IMR-90 (cell line): ENCODE measurements around the gene PRKAG1. TPM values are rescaled to one million over a fixed set of nuclear protein-coding genes. Genes with fewer than 3 reads are reported as not detected.

Experiments used
- ATAC-seq: fragments of 200-7000 bp; cut with Tn5 transposase; 2 replicates; pipeline ENCODE4 v1.9.1; 2020; ENCODE audit warnings: low read depth, mild to moderate bottlenecking, moderate library complexity
- BruUV-seq: library from RNA; stranded (reverse); fragments of 400-500 nt; replicated peaks from 2 replicates; lab custom pipeline; 2021; lab: Mats Ljungman, UMichigan
- CTCF ChIA-PET: fragments of 300-600 bp; formaldehyde crosslinking; extraction: SDS; loops from one replicate; lab custom pipeline; 2021; ENCODE audit warnings: antibody characterized with exemption; lab: Yijun Ruan, JAX
- POLR2A ChIA-PET: fragments of 300-600 bp; sonication (Branson Sonifier 250); formaldehyde crosslinking; loops from one replicate; lab custom pipeline; 2022; ENCODE audit warnings: antibody characterized with exemption; ENCODE audit not compliant: unreplicated experiment; lab: Charles Lee
- DNase-seq: peaks from one replicate; pipeline ENCODE4 v3.0.0; 2013
- H2AFZ ChIP-seq: replicated peaks from 2 replicates; pipeline ENCODE3; 2013; ENCODE audit warnings: low read length, mild to moderate bottlenecking; ENCODE audit not compliant: poor library complexity
- H2AK5ac ChIP-seq: 2 replicates; pipeline ENCODE4 v1.6.1; 2013; ENCODE audit warnings: low read depth, low read length, inconsistent platforms
- H2AK9ac ChIP-seq: replicated peaks from 2 replicates; pipeline ENCODE3; 2013; ENCODE audit warnings: mild to moderate bottlenecking, low read depth, low read length, moderate library complexity; ENCODE audit not compliant: poor library complexity
- H2BK120ac ChIP-seq: 2 replicates; pipeline ENCODE4 v1.6.1; 2013; ENCODE audit warnings: low read depth, low read length, inconsistent platforms
- H2BK15ac ChIP-seq: 3 replicates; pipeline ENCODE4 v1.6.1; 2013; ENCODE audit warnings: low read depth, low read length, inconsistent platforms
- H2BK20ac ChIP-seq: 2 replicates; pipeline ENCODE4 v1.6.1; 2013; ENCODE audit warnings: low read depth, mild to moderate bottlenecking, inconsistent platforms, low read length, moderate library complexity
- H2BK5ac ChIP-seq: 2 replicates; pipeline ENCODE4 v1.6.1; 2013; ENCODE audit warnings: mild to moderate bottlenecking, low read depth, low read length, inconsistent platforms; ENCODE audit not compliant: poor library complexity, severe bottlenecking
- H3K14ac ChIP-seq: replicated peaks from 2 replicates; pipeline ENCODE4 v1.6.1; 2013; ENCODE audit warnings: low read depth, low read length, inconsistent platforms
- H3K18ac ChIP-seq: 2 replicates; pipeline ENCODE4 v1.6.1; 2013; ENCODE audit warnings: low read depth, low read length, control low read depth
- H3K23ac ChIP-seq: 2 replicates; pipeline ENCODE4 v1.6.1; 2013; ENCODE audit warnings: low read depth, low read length, inconsistent platforms
- H3K27ac ChIP-seq: 2 replicates; pipeline ENCODE4 v1.5.1; 2013; ENCODE audit warnings: mild to moderate bottlenecking, control low read depth, low read length; ENCODE audit not compliant: insufficient read depth
- H3K27me3 ChIP-seq: 2 replicates; pipeline ENCODE4 v1.6.1; 2013; ENCODE audit warnings: low read length; ENCODE audit not compliant: control insufficient read depth, insufficient read depth
- H3K36me3 ChIP-seq: 2 replicates; pipeline ENCODE4 v1.6.1; 2013; ENCODE audit warnings: low read length, mixed read lengths; ENCODE audit not compliant: control insufficient read depth, insufficient read depth
- H3K4ac ChIP-seq: 2 replicates; pipeline ENCODE4 v1.6.1; 2013; ENCODE audit warnings: low read depth, low read length, inconsistent platforms
- H3K4me1 ChIP-seq: 2 replicates; pipeline ENCODE4 v1.6.1; 2013; ENCODE audit warnings: low read length, mixed read lengths; ENCODE audit not compliant: control insufficient read depth, insufficient read depth
- H3K4me2 ChIP-seq: 2 replicates; pipeline ENCODE4 v1.6.1; 2013; ENCODE audit warnings: low read depth, mild to moderate bottlenecking, control low read depth, low read length, moderate library complexity
- H3K4me3 ChIP-seq: 2 replicates; pipeline ENCODE4 v1.5.1; 2013; ENCODE audit warnings: low read depth, mild to moderate bottlenecking, control low read depth, low read length, moderate library complexity; ENCODE audit not compliant: insufficient read depth
- H3K56ac ChIP-seq: 2 replicates; pipeline ENCODE4 v1.6.1; 2013; ENCODE audit warnings: low read length, inconsistent platforms; ENCODE audit not compliant: insufficient read depth; ENCODE audit errors: extremely low read depth
- H3K79me1 ChIP-seq, 2 experiments: 2 replicates each; pipeline ENCODE4 v1.6.1; 2013; ENCODE audit warnings: low read length in 2 of 2, inconsistent platforms in 1 of 2, low read depth in 1 of 2
- H3K9ac ChIP-seq: 2 replicates; pipeline ENCODE4 v1.6.1; 2013; ENCODE audit warnings: low read depth, low read length, control low read depth
- H3K9me1 ChIP-seq: 2 replicates; pipeline ENCODE4 v1.6.1; 2013; ENCODE audit warnings: low read length, inconsistent platforms; ENCODE audit not compliant: insufficient read depth
- H3K9me3 ChIP-seq: 2 replicates; pipeline ENCODE4 v1.6.1; 2013; ENCODE audit warnings: low read length; ENCODE audit not compliant: control insufficient read depth, insufficient read depth
- H4K20me1 ChIP-seq: 2 replicates; pipeline ENCODE4 v1.6.1; 2013; ENCODE audit warnings: low read length, inconsistent platforms; ENCODE audit not compliant: insufficient read depth
- H4K5ac ChIP-seq: 2 replicates; pipeline ENCODE4 v1.6.1; 2013; ENCODE audit warnings: mild to moderate bottlenecking, low read depth, low read length, control low read depth
- H4K8ac ChIP-seq, 2 experiments: 2 replicates each; pipeline ENCODE4 v1.6.1; 2013; ENCODE audit warnings: low read depth in 2 of 2, low read length in 2 of 2, control low read depth in 1 of 2, inconsistent platforms in 1 of 2
- H4K91ac ChIP-seq: 2 replicates; pipeline ENCODE4 v1.6.1; 2013; ENCODE audit warnings: low read depth, low read length, inconsistent platforms; ENCODE audit not compliant: insufficient read depth
- BHLHE40 ChIP-seq: fragments of 150-350 bp; IDR thresholded peaks from 2 replicates; pipeline ENCODE4 v1.6.1; 2016; ENCODE audit warnings: mild to moderate bottlenecking, low read depth, low read length
- CEBPB ChIP-seq: IDR thresholded peaks from 2 replicates; pipeline ENCODE4 v1.6.1; 2012; ENCODE audit warnings: low read depth, low read length, improper control_type of control experiment
- CHD1 ChIP-seq: IDR thresholded peaks from 2 replicates; pipeline ENCODE4 v1.6.1; 2012; ENCODE audit warnings: low read depth, low read length, improper control_type of control experiment
- CTCF ChIP-seq: conservative IDR thresholded peaks from 2 replicates; pipeline ENCODE4 v1.5.1; 2012; ENCODE audit warnings: mild to moderate bottlenecking, low read depth, low read length, improper control_type of control experiment
- FOS ChIP-seq: fragments of 150-350 bp; IDR thresholded peaks from 2 replicates; pipeline ENCODE4 v1.6.1; 2016; ENCODE audit warnings: low read depth, low read length
- MAFK ChIP-seq: IDR thresholded peaks from 2 replicates; pipeline ENCODE4 v1.6.1; 2012; ENCODE audit warnings: low read depth, low read length, improper control_type of control experiment
- MAZ ChIP-seq: IDR thresholded peaks from 2 replicates; pipeline ENCODE4 v1.6.1; 2012; ENCODE audit warnings: low read depth, mild to moderate bottlenecking, low read length, improper control_type of control experiment, moderate library complexity, borderline replicate concordance
- MXI1 ChIP-seq: IDR thresholded peaks from 2 replicates; pipeline ENCODE4 v1.6.1; 2012; ENCODE audit warnings: low read depth, mild to moderate bottlenecking, low read length, moderate library complexity, borderline replicate concordance
- NFE2L2 ChIP-seq: fragments of 150-350 bp; IDR thresholded peaks from 2 replicates; pipeline ENCODE4 v1.6.1; 2016; ENCODE audit warnings: low read depth, mild to moderate bottlenecking, low read length
- POLR2A ChIP-seq: IDR thresholded peaks from 2 replicates; pipeline ENCODE4 v1.6.1; 2012; ENCODE audit warnings: mild to moderate bottlenecking, low read depth, low read length
- RAD21 ChIP-seq: IDR thresholded peaks from 2 replicates; pipeline ENCODE4 v1.6.1; 2012; ENCODE audit warnings: low read length, improper control_type of control experiment
- RCOR1 ChIP-seq: IDR thresholded peaks from 2 replicates; pipeline ENCODE4 v1.6.1; 2012; ENCODE audit warnings: mild to moderate bottlenecking, low read length, improper control_type of control experiment; ENCODE audit not compliant: insufficient replicate concordance
- SMC3 ChIP-seq: fragments of 150-350 bp; IDR thresholded peaks from 2 replicates; pipeline ENCODE4 v1.6.1; 2016; ENCODE audit warnings: low read depth, mild to moderate bottlenecking, antibody characterized with exemption, low read length, moderate library complexity
- WGBS, 2 experiments: methylation state at CpG; one replicate each; pipeline versions ENCODE4 v1.1.5 to v1.1.7; 2013; ENCODE audit warnings: missing lambda C conversion rate in 2 of 2; ENCODE audit not compliant: insufficient read length in 1 of 2; ENCODE audit errors: extremely low coverage in 2 of 2; 5-methylcytosine and 5-hydroxymethylcytosine counted together
- dilution Hi-C: fragments of 300-500 bp; cut with HindIII; formaldehyde crosslinking; loops from one replicate; pipeline ENCODE4 v1.14.3; 2018; ENCODE audit warnings: low sequenced_read_pairs; ENCODE audit not compliant: unreplicated experiment
- in situ Hi-C: fragments of 300-500 bp; cut with MboI; formaldehyde crosslinking; loops from 3 replicates; pipeline ENCODE4 v1.14.3; 2019; ENCODE audit warnings: low sequenced_read_pairs, inconsistent platforms, mixed read lengths
- intact Hi-C: fragments of 100-400 bp; cut with micrococcal nuclease; formaldehyde crosslinking; loops from 2 replicates; pipeline ENCODE4 v1.10.0; 2022
- polyA plus RNA-seq, 3 experiments: library from polyadenylated mRNA; depleted of rRNA; stranded (reverse); fragments of >200 nt; gene quantifications; 2 replicates each; pipeline ENCODE4 v1.2.3, GENCODE V29; 2012; ENCODE audit warnings: low replicate concordance in 1 of 3
- total RNA-seq: library from RNA; depleted of rRNA; stranded (reverse); fragments of >200 nt; gene quantifications from 2 replicates; pipeline ENCODE4 v1.2.3, GENCODE V29; 2012
- TF ChIP-seq, protein P1 (sequence below): fragments of 150-350 bp; IDR thresholded peaks from 2 replicates; pipeline ENCODE4 v1.6.1; 2017; ENCODE audit warnings: mild to moderate bottlenecking, antibody characterized with exemption, low read length, low read depth

PRKAG1 gene
- total and polyA plus RNA-seq, 2 of the 4 experiments (the other 2 are of a cell fraction): 81.1 to 106 TPM

DNA sequence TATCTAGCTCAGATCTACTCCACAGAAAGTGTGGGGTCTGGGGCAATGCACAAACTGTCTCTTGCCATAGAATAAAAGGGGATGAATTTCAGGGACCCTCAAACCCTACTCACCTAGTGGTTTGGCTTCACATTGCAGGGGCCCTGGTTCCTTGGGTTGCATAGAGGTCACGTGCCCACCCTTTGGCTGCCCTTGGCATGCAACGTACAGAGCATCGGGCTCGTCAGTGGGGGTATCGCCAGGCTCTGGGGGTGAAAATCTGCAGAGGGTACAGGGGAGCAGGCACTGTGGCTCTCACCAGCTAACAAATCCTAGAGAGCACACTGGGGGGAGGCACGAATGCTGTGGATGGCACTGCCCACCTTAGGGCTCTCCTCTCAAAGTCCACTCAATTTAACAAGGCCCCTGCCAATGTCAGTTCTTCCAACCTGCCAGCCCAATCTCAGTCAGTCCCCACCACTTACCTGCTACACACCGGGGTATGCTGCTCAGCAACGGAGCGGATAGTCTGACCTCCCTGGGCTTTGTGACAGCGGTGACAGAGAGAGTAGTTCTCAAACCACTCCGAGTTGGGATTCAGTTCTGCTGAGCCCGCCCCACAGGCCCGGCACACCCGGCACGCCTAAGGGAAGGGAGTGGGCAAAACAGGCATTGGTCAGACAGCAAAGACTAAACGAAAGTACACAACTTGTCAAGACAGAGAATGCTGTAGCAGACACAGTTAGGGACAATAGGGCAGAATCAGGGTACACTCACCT, 34.1 kb upstream of the PRKAG1 start:
- BruUV-seq: no TSS peak
- in situ Hi-C loops: no loop called here

More for the DNA sequence above, 34.1 kb upstream of the PRKAG1 start:
- no peak overlapping the region for H2AK9ac ChIP-seq
- WGBS, 2 experiments: 89% methylated on average over 6 of the region's 16 CpGs; no CpG with 5 or more reads in 1 of the 2 experiments
- no peak overlapping the region for H4K91ac ChIP-seq
- H3K9me1 ChIP-seq: peaks cover 35% of the 10 kb centered on the region
- intact Hi-C loops: no loop called here
- no peaks in the 10 kb centered on the region for H3K9me3 ChIP-seq
- no peak overlapping the region for H2BK20ac ChIP-seq
- H3K14ac ChIP-seq: no peak overlapping the region
- DNase-seq (no peak), ATAC-seq (no peak)
- H2AK5ac ChIP-seq: no peak overlapping the region
- no peak overlapping the region for H2BK120ac ChIP-seq
- no peak overlapping the region for H4K8ac ChIP-seq
- H3K27ac ChIP-seq: no peak overlapping the region
- H3K36me3 ChIP-seq: peaks cover 72% of the 10 kb centered on the region
- dilution Hi-C loops: no loop called here
- H3K27me3 ChIP-seq: no peaks in the 10 kb centered on the region
- no peak overlapping the region; the same call in 1 of the 2 replicates for H3K23ac ChIP-seq
- ChIA-PET POLR2A (no interaction called here), CTCF (no interaction called here)
- TF ChIP-seq MAFK (no peak), CEBPB (no peak), RCOR1 (no peak), CTCF (no peak), POLR2A (no peak), SMC3 (no peak), NFE2L2 (no peak), MAZ (no peak), MXI1 (no peak), RAD21 (no peak), BHLHE40 (no peak), CHD1 (no peak), FOS (no peak)
- TF ChIP-seq, protein P1, sequence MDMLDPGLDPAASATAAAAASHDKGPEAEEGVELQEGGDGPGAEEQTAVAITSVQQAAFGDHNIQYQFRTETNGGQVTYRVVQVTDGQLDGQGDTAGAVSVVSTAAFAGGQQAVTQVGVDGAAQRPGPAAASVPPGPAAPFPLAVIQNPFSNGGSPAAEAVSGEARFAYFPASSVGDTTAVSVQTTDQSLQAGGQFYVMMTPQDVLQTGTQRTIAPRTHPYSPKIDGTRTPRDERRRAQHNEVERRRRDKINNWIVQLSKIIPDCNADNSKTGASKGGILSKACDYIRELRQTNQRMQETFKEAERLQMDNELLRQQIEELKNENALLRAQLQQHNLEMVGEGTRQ: no peak
- peaks cover 95% of the 10 kb centered on the region for H4K20me1 ChIP-seq
- H3K79me1 ChIP-seq: peaks cover 40 to 95% of the 10 kb centered on the region in 2 experiments
- no peak overlapping the region for H3K4me2 ChIP-seq
- no peak overlapping the region for H3K56ac ChIP-seq
- H3K4me1 ChIP-seq: peaks cover 14% of the 10 kb centered on the region
- H2BK15ac ChIP-seq: no peak overlapping the region
- H2AFZ ChIP-seq: no peak overlapping the region
- no peak overlapping the region for H3K4ac ChIP-seq
- H3K4me3 ChIP-seq: no peak overlapping the region
- H3K9ac ChIP-seq: no peak overlapping the region
- H3K18ac ChIP-seq: no peak overlapping the region
- no peak overlapping the region for H4K5ac ChIP-seq
- H2BK5ac ChIP-seq: no peak overlapping the region
